Measurements from ENCODE around the gene CFAP43.
A peak's percentile ranks its signal among the peaks of the same experiment; 100 is the strongest.

CFAP43 gene

GRCh38 chr10:104121485-104122224 is 110.5 kb downstream of the CFAP43 start, which contains the start of gene SFR1:
TSS of gene SFR1 (plus strand) at chr10:104122171. CDS start at chr10:104122184, 13 bp downstream.
- Histone ChIP-seq H3K9ac (peak within 1 kb of the TSS; percentile 90), H4K20me1 (no peaks in the 10 kb centered on the region), H3K4me3 (peak within 1 kb of the TSS; percentile 89), H3K9me3 (no peaks in the 10 kb centered on the region), H3K4me1 (peaks cover 26% of the 10 kb centered on the region), H3K36me3 (peaks cover 12% of the 10 kb centered on the region), H3K27me3 (no peaks in the 10 kb centered on the region), H3K4me2 (peak within 1 kb of the TSS; percentile 88), H3K27ac (peak within 1 kb of the TSS; percentile 93)
- TF ChIP-seq Cebpa-rat (IDR thresholded peaks at IDR 0.05), result no peak

GRCh38 chr10:104120903-104121484 is 111.2 kb downstream of the CFAP43 start:
- Histone ChIP-seq H3K9me3 (no peaks in the 10 kb centered on the region), H3K36me3 (peaks cover 9% of the 10 kb centered on the region), H3K9ac (peak overlapping the region; percentile 83), H3K4me3 (peak overlapping the region; percentile 89), H3K4me2 (peak overlapping the region; percentile 88), H3K27ac (peak overlapping the region; percentile 93), H3K4me1 (peaks cover 26% of the 10 kb centered on the region), H3K27me3 (no peaks in the 10 kb centered on the region), H4K20me1 (no peaks in the 10 kb centered on the region)
- no peak for TF ChIP-seq Cebpa-rat (IDR thresholded peaks at IDR 0.05)

- Histone ChIP-seq H3K36me3 (peaks cover 5% of the 10 kb centered on the region; the same call in 1 of the 2 replicates), H3K9ac (peak overlapping the region; percentile 83), H3K27ac (peak overlapping the region; percentile 93), H3K4me1 (peaks cover 26% of the 10 kb centered on the region), H3K27me3 (no peaks in the 10 kb centered on the region), H3K4me3 (peak overlapping the region; percentile 89), H3K9me3 (no peaks in the 10 kb centered on the region), H4K20me1 (no peaks in the 10 kb centered on the region), H3K4me2 (peak overlapping the region; percentile 88)
- no peak for TF ChIP-seq Cebpa-rat (IDR thresholded peaks at IDR 0.05)
Measured at GRCh38 chr10:104120512-104120902, 111.7 kb downstream of the CFAP43 start.

- H3K9ac ChIP-seq, result no peak overlapping the region
- no peak for TF ChIP-seq Cebpa-rat (IDR thresholded peaks at IDR 0.05)
- H3K4me3 ChIP-seq, result no peak overlapping the region
- no peaks in the 10 kb centered on the region for H3K27me3 ChIP-seq
- H3K36me3 ChIP-seq, result peaks cover 4% of the 10 kb centered on the region; the same call in 1 of the 2 replicates
- no peak overlapping the region for H3K27ac ChIP-seq
- no peaks in the 10 kb centered on the region for H3K9me3 ChIP-seq
- H3K4me2 ChIP-seq, result no peak overlapping the region
- H4K20me1 ChIP-seq, result no peaks in the 10 kb centered on the region
- peaks cover 26% of the 10 kb centered on the region for H3K4me1 ChIP-seq
Measured at GRCh38 chr10:104119996-104120395, 112.2 kb downstream of the CFAP43 start.

GRCh38 chr10:104117839-104118323 is 114.3 kb downstream of the CFAP43 start:
- Histone ChIP-seq H3K9me3 (no peaks in the 10 kb centered on the region), H3K27ac (no peak overlapping the region), H3K27me3 (no peaks in the 10 kb centered on the region), H3K4me3 (no peak overlapping the region), H3K9ac (no peak overlapping the region), H4K20me1 (no peaks in the 10 kb centered on the region), H3K4me1 (peaks cover 23% of the 10 kb centered on the region), H3K4me2 (no peak overlapping the region), H3K36me3 (no peaks in the 10 kb centered on the region)
- TF ChIP-seq Cebpa-rat (IDR thresholded peaks at IDR 0.05), result no peak

GRCh38 chr10:104113376-104113956 is 118.7 kb downstream of the CFAP43 start:
- Histone ChIP-seq H3K9me3 (no peaks in the 10 kb centered on the region), H3K27me3 (no peaks in the 10 kb centered on the region), H3K4me1 (peaks cover 26% of the 10 kb centered on the region), H3K9ac (no peak overlapping the region), H3K4me2 (peak overlapping the region; percentile 61), H4K20me1 (no peaks in the 10 kb centered on the region), H3K4me3 (no peak overlapping the region), H3K27ac (no peak overlapping the region), H3K36me3 (no peaks in the 10 kb centered on the region)
- TF ChIP-seq Cebpa-rat (IDR thresholded peaks at IDR 0.05), result no peak

- Histone ChIP-seq H4K20me1 (no peaks in the 10 kb centered on the region), H3K27me3 (no peaks in the 10 kb centered on the region), H3K4me2 (no peak overlapping the region), H3K36me3 (no peaks in the 10 kb centered on the region), H3K27ac (no peak overlapping the region), H3K4me1 (peaks cover 26% of the 10 kb centered on the region), H3K9ac (no peak overlapping the region), H3K9me3 (no peaks in the 10 kb centered on the region), H3K4me3 (no peak overlapping the region)
- no peak for TF ChIP-seq Cebpa-rat (IDR thresholded peaks at IDR 0.05)
Measured at GRCh38 chr10:104109908-104110662, 122.1 kb downstream of the CFAP43 start.

- no peaks in the 10 kb centered on the region for H4K20me1 ChIP-seq
- no peak overlapping the region for H3K9ac ChIP-seq
- TF ChIP-seq Cebpa-rat (IDR thresholded peaks at IDR 0.05), result no peak
- H3K4me3 ChIP-seq, result no peak overlapping the region
- H3K4me1 ChIP-seq, result no peaks in the 10 kb centered on the region
- no peak overlapping the region for H3K4me2 ChIP-seq
- H3K9me3 ChIP-seq, result no peaks in the 10 kb centered on the region
- H3K36me3 ChIP-seq, result no peaks in the 10 kb centered on the region
- H3K27me3 ChIP-seq, result no peaks in the 10 kb centered on the region
- no peak overlapping the region for H3K27ac ChIP-seq
Measured at GRCh38 chr10:104104926-104105325, 127.2 kb downstream of the CFAP43 start.

- H3K4me1 ChIP-seq, result no peaks in the 10 kb centered on the region
- no peak overlapping the region for H3K9ac ChIP-seq
- no peak overlapping the region for H3K27ac ChIP-seq
- no peaks in the 10 kb centered on the region for H3K36me3 ChIP-seq
- no peaks in the 10 kb centered on the region for H4K20me1 ChIP-seq
- no peak for TF ChIP-seq Cebpa-rat (IDR thresholded peaks at IDR 0.05)
- no peak overlapping the region for H3K4me3 ChIP-seq
- no peak overlapping the region for H3K4me2 ChIP-seq
- H3K9me3 ChIP-seq, result no peaks in the 10 kb centered on the region
- no peaks in the 10 kb centered on the region for H3K27me3 ChIP-seq
Measured at GRCh38 chr10:104104418-104104817, 127.7 kb downstream of the CFAP43 start.
